GM18868 (cell line): ENCODE results near the gene CRYBA1.
"Not testable (repeated sequence)": the region's sequence is repeated elsewhere in the genome, so short reads cannot be mapped to it uniquely, and the experiment has no call there.

Source experiments
- ATAC-seq: cut with Tn5 transposase; IDR thresholded peaks from one replicate; pipeline ENCODE4 v1.9.1; 2021; ENCODE audit warnings: mild to moderate bottlenecking, moderate library complexity; ENCODE audit not compliant: unreplicated experiment

CRYBA1 gene

DNA sequence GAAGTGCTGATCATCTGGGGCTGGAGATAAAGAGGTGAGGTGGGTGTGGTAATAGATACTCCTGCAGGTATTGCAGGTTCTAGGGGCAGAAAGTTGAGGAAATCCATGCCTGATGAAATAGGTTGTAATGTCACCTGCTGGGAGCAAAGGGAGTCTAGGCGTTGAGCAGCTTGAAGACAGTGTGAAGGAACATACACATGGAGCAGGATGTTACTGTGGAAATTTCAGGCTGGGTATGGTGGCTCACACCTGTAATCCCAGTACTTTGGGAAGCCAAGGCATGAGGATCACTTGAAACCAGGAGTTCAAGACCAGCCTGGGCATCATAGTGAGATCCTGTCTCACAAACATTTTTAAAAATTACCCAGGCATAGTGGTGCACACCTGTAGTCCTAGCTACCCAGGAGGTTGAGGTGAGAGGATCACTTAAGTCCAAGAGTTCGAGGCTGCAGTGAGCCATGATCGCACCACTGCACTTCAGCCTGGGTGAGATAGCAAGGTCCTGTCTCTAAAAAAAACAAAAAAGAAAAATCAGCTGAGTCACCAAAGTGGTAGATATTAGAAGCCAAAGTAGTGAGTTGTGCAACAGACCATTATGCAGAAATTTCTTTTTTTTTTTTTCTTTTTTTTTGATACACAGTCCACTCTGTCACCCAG, 9.1 kb upstream of the CRYBA1 start:
- ATAC-seq: no peak

DNA sequence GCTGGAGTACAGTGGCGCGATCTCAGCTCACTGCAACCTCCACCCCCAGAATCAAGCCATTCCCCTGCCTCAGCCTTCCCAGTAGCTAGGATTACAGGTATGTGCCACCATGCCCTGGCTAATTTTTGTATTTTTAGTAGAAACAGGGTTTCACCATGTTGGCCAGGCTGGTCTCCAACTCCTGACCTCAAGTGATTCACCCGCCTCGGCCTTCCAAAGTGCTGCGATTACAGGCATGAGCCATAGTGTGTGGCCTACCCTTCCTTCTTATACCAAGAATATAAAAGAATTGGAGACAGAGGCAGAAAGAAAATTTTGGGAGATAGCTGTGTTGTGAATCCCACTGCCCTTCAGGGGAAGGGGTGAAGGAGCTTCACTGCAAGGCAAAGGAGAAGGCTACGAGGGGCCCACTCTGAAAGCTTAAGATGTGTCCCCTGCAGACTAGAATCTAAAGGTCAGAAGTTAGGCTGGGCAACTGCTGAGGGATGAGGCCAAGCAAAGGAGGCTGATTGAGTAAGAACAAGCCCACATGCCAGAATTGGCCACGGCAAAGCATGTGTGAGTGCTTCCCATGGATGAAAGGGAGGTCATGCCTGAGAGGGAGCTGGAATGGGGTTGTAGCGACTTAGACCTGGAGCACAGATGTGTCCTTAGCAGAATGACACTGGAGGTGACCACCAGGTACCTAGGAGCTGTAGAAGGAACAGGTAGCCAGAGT, 8.4 kb upstream of the CRYBA1 start:
- no peak for ATAC-seq

DNA sequence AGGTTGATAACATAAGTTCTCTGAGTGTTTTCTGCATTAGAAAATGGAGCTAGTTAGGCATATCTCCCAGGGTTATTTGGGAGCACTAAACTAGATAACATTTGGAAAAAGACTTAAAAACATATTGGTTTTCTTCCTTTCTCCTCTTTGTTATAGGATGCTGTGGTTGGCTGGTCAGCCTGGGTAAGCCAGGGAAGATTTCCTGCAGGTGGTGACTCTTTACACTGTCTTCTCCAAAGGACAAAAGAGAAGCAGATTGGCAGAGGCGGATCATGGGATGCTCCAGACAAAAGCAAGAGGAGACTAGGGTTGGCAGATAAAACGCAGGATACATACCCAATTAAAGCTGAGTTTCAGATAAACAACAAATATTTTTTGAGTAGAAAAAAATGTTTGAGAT, 6.2 kb upstream of the CRYBA1 start:
- ATAC-seq: no peak

DNA sequence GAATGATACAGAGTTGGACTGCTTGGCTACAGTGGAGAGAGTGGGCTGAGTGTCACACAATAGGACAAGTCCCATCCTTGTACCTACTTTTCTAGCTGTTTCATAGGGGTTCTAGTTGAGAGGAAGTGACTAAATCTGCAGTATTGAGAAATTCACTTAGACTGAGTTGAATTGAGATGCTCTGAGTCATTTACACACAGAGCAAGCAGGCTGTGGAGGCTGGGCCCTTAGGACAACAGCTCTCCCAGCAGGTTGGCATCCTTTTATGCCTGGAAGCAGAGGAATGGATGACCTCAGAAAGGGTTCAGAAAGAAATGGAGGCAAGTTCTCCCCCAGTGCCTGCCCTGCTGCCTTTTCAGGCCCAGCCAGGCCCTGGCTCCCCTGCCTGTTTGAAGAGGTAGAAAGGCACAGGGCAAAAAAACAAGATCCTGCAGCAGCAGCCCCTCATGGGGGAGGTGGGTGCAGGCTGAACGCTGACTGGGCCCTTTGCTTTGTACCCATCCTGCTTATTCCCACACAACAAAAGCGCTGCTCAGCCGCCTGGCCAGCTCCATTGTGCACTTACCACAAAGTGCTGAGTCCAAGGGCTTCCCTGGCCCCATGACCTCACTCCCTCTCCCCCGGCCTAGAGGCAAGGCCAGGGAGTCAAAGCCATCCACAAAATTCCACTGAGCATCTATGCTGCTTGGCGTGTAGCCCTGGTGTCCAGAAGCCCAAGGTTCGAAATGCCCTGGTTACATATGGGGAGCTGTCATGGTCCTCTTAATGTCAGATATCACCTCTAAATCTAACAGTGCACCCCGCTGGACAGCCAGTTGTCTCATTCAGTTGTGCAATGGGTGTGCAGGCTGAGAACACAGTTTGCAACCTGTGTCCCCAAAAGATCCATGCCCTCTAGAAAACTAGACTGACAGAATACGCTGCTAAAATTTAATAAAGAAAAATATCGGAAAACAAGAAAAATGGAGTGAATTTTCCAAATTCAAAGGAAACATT, 5.4 kb upstream of the CRYBA1 start:
- ATAC-seq: no peak

DNA sequence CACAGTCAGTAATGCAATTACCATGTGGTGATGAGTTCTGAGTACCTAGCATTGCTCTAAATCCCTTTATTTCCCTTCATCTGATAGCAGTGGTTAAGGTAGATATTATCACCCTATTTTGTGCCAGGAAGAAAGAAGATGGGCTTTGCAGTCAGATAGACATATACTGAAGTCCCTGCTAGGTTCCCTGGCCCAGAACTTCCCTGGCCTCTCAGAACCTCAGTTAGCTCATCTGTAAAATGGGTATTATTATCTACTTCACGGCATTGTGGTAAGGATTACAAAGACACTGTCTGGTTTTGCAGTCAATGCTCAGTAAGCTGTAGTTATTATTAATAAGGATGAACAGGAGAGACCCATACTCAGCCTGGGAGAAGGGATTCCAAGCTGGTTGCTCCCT, 4.6 kb upstream of the CRYBA1 start:
- no peak for ATAC-seq

DNA sequence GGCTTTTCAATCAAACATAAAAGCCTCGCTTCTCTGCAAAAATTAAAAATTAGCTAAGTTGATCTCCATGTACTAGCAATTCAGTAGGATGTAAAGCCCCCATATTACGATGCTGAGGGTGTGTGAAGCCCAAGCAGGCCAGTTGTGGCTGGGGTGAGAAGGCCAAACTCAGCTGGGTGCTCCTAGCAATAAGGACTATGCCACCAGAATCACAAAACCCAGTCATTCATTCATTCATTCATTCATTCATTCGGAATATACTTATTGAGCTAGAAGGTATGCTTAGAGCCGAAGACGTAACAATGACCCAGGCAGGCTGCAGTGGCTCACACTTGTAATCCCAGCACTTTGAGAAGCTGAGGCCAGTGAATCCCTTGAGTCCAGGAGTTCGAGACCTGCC, 3.9 kb upstream of the CRYBA1 start:
- ATAC-seq: no peak

DNA sequence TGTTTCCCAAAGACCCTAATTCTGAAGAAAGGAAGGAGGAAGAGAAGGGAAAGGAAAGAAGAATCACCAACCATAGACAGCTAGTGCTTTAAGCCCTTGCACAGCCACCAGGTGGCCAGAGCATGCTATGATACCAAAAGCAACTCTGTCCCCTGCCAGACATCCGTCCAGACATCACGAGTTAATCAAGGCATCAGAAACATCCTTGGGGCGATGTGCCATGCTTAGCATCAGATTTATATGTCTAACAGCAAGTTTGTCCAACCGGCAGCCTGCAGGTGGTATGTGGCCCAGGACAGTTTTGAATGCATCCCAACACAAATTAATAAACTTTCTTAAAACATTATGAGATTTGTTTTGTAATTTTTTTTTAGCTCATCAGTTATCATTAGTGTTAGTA, 2.9 kb upstream of the CRYBA1 start:
- ATAC-seq: no peak

DNA sequence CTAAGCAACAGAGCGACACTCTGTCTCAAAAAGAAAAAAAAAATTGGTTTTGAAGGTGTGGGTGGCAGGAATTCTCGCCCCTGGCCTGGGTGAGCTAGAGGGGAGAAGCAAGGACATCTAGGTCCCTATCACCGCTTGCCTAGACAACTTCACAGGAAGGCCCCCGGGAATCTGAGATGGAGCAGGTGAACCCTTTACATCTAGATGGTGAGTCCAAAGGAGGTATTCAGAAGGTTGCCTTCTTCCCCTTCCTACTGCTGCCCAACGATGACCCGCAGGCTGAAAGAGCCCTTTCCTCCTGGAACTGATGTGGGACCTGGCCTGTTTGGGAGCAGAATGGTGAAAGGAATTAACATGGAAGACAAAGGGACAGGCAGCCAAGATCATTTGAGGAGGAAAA, 1.3 kb upstream of the CRYBA1 start:
- no peak for ATAC-seq

DNA sequence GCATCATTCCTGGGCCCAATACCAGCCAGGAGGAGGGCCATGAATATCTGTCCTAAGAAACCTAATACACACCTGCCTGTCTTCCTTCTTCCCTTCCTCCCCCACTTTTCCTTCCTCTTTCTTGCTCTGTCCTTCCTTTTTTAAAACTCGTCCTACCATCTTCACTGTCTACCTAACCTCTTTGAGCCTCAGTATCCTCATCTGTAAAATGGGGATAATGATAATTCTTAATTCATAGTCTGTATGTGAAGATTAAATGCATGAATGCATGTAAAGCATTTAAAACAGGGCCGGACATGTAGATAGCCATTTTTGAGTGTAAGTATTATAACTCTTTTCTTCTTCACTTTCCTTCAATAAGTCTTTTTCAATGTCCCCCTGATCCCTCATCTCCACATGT, 560 bp downstream of the CRYBA1 start:
- no peak for ATAC-seq

DNA sequence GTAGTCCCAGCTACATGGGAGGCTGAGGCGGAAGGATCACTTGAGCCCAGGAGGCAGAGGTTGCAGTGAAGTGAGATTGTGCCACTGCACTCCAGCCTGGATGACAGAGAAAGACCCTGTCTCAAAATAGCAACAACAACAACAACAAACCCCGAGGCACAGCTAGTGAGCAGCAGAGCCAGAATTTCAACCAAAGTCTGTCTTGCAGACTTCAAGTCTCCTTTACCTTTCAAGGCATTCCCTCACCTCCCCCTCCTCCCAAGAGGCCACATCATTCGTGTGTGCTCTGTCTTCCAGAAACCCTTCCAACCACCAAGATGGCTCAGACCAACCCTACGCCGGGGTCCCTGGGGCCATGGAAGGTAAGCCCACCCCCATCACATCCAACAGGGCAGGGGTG, 2.2 kb downstream of the CRYBA1 start:
- no peak for ATAC-seq

DNA sequence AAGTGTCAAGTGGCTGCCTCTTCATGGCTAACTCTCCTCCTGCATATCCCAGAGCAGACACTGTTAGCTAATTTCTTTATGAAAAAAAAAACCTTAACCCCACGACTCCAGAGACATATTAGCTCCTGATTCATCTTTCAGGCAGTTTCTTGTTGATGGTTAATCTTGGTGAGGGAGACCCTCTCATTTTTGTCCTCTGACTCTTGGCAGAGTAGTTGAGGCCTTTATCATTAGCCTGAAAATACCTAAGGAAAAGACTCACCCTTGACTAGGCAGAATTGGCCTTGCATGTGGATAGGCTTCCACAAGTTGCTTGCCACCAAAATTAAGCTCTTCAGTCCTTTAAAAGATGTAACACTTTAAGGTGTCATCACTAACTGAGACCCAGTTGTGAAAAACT, 4.0 kb downstream of the CRYBA1 start:
- no peak for ATAC-seq

DNA sequence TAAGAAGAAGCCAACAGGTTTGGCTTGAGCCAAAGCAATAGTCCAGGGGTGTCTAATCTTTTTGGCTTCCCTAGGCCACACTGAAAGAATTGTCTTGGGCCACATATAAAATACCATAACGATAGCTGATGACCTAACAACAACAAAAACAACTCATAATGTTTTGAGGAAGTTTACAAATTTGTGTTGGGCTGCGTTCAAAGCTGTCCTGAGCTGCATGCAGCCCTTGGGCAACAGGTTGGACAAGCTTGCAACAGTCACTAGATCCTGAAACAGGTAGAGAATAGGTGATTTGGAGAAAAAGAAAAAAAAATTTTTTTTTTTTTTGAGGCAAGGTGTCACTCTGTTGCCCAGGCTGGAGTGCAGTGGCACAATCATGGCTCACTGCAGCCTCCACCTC, 4.5 kb downstream of the CRYBA1 start:
- ATAC-seq: no peak

DNA sequence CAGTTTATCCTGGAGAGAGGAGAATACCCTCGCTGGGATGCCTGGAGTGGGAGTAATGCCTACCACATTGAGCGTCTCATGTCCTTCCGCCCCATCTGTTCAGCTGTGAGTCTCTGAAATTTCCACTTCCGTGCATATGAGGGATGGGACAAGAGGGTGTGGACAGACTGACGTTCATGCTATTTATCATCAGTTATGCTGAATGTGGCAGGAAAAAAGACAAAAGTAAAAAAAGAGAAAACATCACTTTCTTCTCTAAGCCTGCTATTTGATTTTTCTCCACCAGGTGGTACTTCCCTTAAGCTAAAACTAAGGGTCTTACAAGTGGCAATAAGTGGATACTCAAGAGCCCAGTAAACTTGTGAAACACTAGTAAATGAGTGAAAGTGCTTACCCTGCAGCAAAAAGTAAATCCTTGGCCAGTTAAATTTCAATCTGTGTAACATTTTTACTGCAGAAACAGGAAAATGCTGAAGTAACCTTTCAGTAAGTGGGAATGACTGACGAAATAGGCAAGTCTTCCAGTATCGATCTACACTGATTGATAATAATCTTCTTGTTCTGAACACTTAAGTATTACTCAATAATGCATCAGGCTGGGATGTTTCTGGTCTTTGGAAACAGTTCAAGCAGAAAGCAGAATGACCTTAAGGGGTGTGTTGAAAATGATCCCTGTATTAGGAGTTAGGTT, 5.6 kb downstream of the CRYBA1 start:
- no peak for ATAC-seq

DNA sequence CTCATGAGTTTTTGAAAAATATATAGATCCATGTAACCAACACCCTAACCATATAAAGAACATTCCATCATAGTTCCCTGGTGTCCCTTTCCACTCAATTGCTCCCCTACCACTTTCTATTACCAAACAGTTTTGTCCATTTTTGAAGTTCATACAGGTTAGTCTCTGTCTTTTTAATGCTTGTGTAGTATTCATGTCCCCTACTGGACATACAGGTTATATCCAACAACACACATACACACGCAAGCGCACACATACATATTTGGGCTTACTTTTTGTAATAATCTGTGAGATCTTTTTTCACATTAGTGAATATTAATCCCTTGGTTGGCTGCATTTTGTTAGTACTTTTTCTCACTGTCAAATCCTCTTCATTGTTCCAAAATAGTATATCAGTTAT, 6.4 kb downstream of the CRYBA1 start:
- no peak for ATAC-seq

DNA sequence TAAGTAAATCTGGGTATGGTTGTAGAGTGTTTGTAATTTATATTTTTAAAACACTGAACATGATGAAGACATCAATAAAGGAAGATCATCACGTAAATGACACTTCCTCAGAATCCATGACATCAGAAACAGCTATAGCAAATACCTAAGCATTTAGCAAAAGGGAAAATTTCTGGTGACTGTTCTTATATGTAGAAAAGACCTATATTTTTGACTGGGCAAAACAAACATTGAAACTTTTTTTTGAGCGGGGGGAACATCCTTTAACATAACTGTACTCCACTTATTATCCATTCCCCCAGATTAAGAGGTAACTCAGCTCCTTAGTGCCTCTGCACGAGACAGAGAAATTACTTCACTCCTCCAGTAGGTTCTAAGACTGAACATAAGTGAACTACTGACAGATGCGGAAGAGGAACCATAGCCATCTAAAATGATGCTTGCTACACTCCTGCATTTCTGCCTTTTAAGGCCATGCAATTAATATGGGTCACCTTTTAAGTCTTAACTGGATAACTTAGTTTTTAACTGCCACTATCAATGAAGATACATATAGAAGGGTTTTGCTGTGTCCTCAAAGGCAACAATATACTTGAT, 9.4 kb downstream of the CRYBA1 start:
- ATAC-seq: no peak

DNA sequence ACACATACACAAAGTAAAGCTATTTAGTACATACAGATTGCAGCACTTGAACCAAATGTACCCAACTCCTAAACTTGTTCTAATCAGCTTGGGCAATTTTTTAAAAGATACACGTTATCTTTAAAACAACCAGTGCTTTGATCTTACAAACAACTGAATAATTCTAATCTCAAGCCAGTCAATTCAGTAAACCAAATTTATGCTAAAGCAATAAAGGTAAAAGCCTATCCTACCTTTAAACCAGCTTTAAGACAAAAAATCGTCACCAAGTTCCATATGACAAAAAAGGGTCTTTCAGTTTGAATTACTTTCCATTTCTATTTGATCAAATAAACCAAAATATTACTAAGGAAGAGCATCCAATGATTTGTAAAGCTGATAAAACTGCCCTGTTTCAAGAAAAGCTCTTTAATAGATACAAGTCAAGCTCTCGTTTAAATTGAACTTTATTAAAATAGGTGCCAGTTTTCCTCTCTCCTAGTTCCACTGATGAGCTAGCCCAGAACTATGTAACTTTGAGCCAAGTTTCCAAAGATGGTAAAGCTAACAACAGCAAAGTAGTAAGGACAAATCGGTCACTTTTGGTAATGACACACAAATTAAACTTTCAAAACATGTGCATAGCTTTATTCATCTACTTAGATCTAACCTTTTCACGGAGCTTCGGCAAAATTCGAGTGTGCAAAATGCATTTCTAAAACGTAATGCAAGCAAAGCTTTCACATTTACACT, 10.2 kb downstream of the CRYBA1 start:
- no peak for ATAC-seq

DNA sequence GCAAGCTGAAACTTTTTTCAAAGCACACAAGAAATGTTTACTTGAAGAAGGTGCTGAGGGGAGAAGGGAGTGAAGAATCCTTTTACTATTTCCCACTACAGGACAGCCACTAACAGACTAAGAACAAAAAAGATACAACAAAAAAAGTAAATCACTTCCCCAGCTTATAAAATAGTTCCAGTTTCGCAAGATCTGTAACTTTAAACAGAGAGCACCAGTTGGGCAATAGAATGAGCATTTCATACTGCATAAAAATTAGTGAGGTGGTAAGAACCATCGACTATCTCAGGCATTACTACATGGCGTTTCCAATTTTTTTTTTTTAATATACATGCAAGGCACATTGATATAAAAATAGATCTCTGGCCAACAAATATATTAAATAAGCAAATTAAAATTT, 11.1 kb downstream of the CRYBA1 start:
- no peak for ATAC-seq

DNA sequence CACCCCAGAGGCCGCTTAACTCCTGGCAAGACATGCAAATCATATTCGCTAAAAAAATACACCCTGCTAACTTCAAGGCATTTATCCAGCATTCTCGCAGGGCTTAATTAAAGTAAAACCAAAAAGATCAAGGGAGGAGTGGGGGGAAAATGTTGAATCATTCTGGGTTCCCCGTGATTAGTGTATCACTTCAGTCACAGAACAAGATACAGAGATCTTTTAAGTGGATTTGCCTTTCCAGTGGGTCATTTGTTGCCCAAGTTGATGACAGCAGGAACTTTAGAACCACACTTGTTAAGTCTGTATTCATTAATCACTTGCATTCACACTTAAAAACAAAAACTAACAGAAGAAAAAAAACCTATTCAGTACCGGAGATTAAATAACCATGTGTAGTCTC, 17.3 kb downstream of the CRYBA1 start:
- no peak for ATAC-seq

DNA sequence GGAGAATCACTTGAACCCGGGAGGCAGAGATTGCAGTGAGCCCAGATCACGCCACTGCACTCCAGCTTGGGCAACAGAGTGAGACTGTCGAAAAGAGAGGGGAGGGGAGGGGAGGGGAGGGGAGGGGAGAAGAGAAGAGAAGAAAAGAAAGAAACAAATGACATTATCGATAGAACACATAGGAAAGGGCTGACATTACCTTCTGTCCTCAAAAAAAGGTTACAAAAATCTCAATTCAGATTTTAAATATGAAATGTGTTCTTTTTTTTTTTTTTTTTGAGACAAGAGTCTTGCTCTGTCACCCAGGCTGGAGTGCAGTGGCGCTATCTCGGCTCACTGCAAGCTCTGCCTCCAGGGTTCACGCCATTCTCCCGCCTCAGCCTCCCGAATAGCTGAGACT, 25.3 kb downstream of the CRYBA1 start:
- ATAC-seq: not testable (repeated sequence)

DNA sequence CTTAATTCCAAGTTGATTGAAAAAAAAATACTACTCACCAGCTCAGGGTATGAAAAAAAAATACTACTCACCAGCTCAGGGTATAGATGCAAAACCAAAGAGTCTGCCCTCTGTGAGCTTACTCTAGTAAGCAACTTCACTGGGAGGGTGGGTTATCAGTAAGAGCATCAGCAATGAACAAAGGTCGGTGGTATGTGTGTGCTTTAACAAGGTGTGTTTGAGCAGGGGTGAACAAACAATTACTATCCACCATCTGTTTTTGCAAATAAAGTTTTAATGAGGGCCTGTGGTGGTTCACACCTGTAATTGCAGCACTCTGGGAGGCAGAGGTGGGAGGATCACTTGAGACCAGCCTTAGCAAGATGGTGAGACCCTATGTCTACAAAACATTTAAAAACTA, 27.3 kb downstream of the CRYBA1 start:
- ATAC-seq: no peak
